K562 (cell line): Measurements from ENCODE around the gene LZTS2. TPM values are rescaled to one million over a fixed set of nuclear protein-coding genes. Genes with fewer than 3 reads are reported as not detected.

Experiments
- BCL6 ChIP-seq: fragments of 250-450 bp; sonication (Bioruptor Pico); IDR thresholded peaks from 2 replicates; pipeline ENCODE4 v1.4.0; 2020
- KDM2B ChIP-seq: fragments of 250-450 bp; sonication (Bioruptor Pico); IDR thresholded peaks from 2 replicates; pipeline ENCODE4 v1.8.0; 2021; ENCODE audit warnings: mild to moderate bottlenecking, moderate library complexity
- MBD2 ChIP-seq: sonication (generic); IDR thresholded peaks from 2 replicates; pipeline ENCODE4 v1.6.1; 2016; ENCODE audit warnings: low read depth, borderline replicate concordance
- SUPT5H ChIP-seq: fragments of 450-650 bp; IDR thresholded peaks from 2 replicates; pipeline ENCODE4 v1.6.1; 2016
- WHSC1 ChIP-seq: IDR thresholded peaks from one replicate; pipeline ENCODE4 v1.6.1; 2012; ENCODE audit warnings: low read length, control low read depth, inconsistent platforms
- ZC3H4 ChIP-seq: sonication (generic); formaldehyde crosslinking; IDR thresholded peaks from 2 replicates; pipeline ENCODE4 v1.9.0; 2021; ENCODE audit warnings: missing genetic modification reagents, borderline replicate concordance
- polyA plus RNA-seq, 8 experiments: library from polyadenylated mRNA; depleted of rRNA in 4 of 8; stranded (reverse) in 5 of 8; unstranded in 3 of 8; fragments of >200 nt; fragmentation: Nextera tagmentation in 2 of 8; fragmentation: Illumina TruSeq in 1 of 8; extraction: Ambion mirVana in 2 of 8; extraction: Trizol in 1 of 8; gene quantifications; 2 replicates each; pipeline versions ENCODE4 v1.2.1 to v1.2.3, GENCODE V29; 2011 to 2014; ENCODE audit warnings: inconsistent platforms in 1 of 8, missing spikeins in 1 of 8
- total RNA-seq, 7 experiments: library from RNA; depleted of rRNA in 6 of 7; stranded (reverse); fragments of >200 nt in 6 of 7; fragmentation: Illumina TruSeq in 2 of 7; extraction: Trizol in 2 of 7; gene quantifications; 2 replicates each; pipeline versions ENCODE4 v1.2.1 to v1.2.3, GENCODE V29; 2011 to 2021; ENCODE audit warnings: low replicate concordance in 1 of 7
- TF ChIP-seq, protein P1 (sequence below), 2 experiments: IDR thresholded peaks; 2 replicates each; pipeline ENCODE4 v1.6.1; 2011; ENCODE audit warnings: borderline replicate concordance in 1 of 2, control low read depth in 1 of 2, low read depth in 1 of 2, low read length in 1 of 2, mild to moderate bottlenecking in 1 of 2, mixed read lengths in 1 of 2, moderate library complexity in 1 of 2; ENCODE audit not compliant: insufficient read depth in 1 of 2, insufficient read length in 1 of 2, poor library complexity in 1 of 2, severe bottlenecking in 1 of 2; ENCODE audit errors: extremely low read depth in 1 of 2
- TF ChIP-seq, protein P2 (sequence below): fragments of 200-600 bp; sonication (generic); IDR thresholded peaks from one replicate; pipeline ENCODE4 v1.6.1; 2012; ENCODE audit warnings: mild to moderate bottlenecking, low read depth, low read length, inconsistent platforms
- TF ChIP-seq, protein P3 (sequence below): fragments of 450-650 bp; IDR thresholded peaks from 2 replicates; pipeline ENCODE4 v1.6.1; 2016; ENCODE audit warnings: low read depth, mild to moderate bottlenecking, moderate library complexity
- TF ChIP-seq, protein P4 (sequence below), 2 experiments: IDR thresholded peaks; 2 replicates each; pipeline ENCODE4 v1.6.1; 2012; ENCODE audit warnings: improper control_type of control experiment in 2 of 2, low read depth in 2 of 2, low read length in 2 of 2, borderline replicate concordance in 1 of 2

LZTS2 gene
- total and polyA plus RNA-seq, 9 of the 15 experiments (the other 6 are each of a cell fraction or from before 2014, with no cell fraction given) = 0.23 to 42.5 (median 14.7) TPM

DNA sequence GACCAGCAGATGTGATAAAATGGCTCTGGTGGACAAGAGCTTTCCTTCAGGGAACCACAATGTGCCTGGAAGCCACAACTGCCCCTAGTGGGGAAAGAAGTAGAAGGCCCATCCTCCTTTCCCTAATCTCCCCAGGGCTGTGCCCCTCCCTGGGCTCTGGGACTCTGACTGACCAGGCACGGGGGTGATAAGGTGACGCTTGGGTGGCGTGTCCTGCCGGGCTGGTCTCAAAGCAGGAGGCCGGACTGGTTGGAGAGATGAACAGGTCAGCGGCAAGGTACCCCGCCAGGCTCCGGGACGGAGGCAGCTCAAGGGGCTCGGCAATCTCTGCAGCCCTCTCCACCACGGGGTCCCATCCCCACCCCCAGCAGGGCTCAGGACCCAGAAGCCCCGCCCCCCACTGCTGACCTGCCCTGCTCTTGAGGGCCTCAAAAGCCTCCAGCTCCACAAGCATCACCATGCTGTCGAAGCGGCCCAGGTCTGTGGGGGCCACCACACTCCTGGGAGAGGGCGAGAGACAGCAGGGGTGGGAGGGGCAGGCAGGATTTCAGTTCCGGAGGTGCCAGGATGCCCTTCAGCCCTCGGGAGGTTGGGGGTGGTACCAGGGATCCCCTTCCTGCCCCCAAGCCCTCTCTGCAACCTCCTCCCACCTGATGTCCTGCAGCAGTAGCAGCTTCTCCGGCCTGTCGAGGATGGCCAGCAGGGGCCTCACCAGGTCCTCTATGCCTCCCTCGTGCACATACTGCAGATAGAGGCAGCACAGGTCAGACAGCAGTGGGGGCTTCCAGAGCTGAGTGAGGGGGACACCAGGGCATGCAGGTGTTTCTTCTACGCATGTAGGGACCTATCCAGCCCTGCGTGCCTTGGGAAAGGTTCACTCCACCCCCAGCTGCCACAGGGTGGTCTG, 12.2 kb downstream of the LZTS2 start (continued):
- TF ChIP-seq ZC3H4 (CRISPR knock-in tag) (no peak), WHSC1 (no peak), MBD2 (no peak), SUPT5H (no peak), KDM2B (no peak), BCL6 (CRISPR knock-in tag) (no peak)
- TF ChIP-seq, protein P1, sequence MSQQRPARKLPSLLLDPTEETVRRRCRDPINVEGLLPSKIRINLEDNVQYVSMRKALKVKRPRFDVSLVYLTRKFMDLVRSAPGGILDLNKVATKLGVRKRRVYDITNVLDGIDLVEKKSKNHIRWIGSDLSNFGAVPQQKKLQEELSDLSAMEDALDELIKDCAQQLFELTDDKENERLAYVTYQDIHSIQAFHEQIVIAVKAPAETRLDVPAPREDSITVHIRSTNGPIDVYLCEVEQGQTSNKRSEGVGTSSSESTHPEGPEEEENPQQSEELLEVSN (IDR thresholded peaks at IDR 0.05; ENCODE audit: borderline replicate concordance in 1 of 2, extremely low read depth in 1 of 2, insufficient read depth in 1 of 2, insufficient read length in 1 of 2, low read depth in 1 of 2, low read length in 1 of 2, poor library complexity in 1 of 2, severe bottlenecking in 1 of 2) = no peak
- TF ChIP-seq, protein P2, sequence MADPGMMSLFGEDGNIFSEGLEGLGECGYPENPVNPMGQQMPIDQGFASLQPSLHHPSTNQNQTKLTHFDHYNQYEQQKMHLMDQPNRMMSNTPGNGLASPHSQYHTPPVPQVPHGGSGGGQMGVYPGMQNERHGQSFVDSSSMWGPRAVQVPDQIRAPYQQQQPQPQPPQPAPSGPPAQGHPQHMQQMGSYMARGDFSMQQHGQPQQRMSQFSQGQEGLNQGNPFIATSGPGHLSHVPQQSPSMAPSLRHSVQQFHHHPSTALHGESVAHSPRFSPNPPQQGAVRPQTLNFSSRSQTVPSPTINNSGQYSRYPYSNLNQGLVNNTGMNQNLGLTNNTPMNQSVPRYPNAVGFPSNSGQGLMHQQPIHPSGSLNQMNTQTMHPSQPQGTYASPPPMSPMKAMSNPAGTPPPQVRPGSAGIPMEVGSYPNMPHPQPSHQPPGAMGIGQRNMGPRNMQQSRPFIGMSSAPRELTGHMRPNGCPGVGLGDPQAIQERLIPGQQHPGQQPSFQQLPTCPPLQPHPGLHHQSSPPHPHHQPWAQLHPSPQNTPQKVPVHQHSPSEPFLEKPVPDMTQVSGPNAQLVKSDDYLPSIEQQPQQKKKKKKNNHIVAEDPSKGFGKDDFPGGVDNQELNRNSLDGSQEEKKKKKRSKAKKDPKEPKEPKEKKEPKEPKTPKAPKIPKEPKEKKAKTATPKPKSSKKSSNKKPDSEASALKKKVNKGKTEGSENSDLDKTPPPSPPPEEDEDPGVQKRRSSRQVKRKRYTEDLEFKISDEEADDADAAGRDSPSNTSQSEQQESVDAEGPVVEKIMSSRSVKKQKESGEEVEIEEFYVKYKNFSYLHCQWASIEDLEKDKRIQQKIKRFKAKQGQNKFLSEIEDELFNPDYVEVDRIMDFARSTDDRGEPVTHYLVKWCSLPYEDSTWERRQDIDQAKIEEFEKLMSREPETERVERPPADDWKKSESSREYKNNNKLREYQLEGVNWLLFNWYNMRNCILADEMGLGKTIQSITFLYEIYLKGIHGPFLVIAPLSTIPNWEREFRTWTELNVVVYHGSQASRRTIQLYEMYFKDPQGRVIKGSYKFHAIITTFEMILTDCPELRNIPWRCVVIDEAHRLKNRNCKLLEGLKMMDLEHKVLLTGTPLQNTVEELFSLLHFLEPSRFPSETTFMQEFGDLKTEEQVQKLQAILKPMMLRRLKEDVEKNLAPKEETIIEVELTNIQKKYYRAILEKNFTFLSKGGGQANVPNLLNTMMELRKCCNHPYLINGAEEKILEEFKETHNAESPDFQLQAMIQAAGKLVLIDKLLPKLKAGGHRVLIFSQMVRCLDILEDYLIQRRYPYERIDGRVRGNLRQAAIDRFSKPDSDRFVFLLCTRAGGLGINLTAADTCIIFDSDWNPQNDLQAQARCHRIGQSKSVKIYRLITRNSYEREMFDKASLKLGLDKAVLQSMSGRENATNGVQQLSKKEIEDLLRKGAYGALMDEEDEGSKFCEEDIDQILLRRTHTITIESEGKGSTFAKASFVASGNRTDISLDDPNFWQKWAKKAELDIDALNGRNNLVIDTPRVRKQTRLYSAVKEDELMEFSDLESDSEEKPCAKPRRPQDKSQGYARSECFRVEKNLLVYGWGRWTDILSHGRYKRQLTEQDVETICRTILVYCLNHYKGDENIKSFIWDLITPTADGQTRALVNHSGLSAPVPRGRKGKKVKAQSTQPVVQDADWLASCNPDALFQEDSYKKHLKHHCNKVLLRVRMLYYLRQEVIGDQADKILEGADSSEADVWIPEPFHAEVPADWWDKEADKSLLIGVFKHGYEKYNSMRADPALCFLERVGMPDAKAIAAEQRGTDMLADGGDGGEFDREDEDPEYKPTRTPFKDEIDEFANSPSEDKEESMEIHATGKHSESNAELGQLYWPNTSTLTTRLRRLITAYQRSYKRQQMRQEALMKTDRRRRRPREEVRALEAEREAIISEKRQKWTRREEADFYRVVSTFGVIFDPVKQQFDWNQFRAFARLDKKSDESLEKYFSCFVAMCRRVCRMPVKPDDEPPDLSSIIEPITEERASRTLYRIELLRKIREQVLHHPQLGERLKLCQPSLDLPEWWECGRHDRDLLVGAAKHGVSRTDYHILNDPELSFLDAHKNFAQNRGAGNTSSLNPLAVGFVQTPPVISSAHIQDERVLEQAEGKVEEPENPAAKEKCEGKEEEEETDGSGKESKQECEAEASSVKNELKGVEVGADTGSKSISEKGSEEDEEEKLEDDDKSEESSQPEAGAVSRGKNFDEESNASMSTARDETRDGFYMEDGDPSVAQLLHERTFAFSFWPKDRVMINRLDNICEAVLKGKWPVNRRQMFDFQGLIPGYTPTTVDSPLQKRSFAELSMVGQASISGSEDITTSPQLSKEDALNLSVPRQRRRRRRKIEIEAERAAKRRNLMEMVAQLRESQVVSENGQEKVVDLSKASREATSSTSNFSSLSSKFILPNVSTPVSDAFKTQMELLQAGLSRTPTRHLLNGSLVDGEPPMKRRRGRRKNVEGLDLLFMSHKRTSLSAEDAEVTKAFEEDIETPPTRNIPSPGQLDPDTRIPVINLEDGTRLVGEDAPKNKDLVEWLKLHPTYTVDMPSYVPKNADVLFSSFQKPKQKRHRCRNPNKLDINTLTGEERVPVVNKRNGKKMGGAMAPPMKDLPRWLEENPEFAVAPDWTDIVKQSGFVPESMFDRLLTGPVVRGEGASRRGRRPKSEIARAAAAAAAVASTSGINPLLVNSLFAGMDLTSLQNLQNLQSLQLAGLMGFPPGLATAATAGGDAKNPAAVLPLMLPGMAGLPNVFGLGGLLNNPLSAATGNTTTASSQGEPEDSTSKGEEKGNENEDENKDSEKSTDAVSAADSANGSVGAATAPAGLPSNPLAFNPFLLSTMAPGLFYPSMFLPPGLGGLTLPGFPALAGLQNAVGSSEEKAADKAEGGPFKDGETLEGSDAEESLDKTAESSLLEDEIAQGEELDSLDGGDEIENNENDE = no peak
- TF ChIP-seq, protein P3, sequence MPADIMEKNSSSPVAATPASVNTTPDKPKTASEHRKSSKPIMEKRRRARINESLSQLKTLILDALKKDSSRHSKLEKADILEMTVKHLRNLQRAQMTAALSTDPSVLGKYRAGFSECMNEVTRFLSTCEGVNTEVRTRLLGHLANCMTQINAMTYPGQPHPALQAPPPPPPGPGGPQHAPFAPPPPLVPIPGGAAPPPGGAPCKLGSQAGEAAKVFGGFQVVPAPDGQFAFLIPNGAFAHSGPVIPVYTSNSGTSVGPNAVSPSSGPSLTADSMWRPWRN = no peak
- TF ChIP-seq, protein P4, sequence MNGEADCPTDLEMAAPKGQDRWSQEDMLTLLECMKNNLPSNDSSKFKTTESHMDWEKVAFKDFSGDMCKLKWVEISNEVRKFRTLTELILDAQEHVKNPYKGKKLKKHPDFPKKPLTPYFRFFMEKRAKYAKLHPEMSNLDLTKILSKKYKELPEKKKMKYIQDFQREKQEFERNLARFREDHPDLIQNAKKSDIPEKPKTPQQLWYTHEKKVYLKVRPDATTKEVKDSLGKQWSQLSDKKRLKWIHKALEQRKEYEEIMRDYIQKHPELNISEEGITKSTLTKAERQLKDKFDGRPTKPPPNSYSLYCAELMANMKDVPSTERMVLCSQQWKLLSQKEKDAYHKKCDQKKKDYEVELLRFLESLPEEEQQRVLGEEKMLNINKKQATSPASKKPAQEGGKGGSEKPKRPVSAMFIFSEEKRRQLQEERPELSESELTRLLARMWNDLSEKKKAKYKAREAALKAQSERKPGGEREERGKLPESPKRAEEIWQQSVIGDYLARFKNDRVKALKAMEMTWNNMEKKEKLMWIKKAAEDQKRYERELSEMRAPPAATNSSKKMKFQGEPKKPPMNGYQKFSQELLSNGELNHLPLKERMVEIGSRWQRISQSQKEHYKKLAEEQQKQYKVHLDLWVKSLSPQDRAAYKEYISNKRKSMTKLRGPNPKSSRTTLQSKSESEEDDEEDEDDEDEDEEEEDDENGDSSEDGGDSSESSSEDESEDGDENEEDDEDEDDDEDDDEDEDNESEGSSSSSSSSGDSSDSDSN (IDR thresholded peaks at IDR 0.05; ENCODE audit: borderline replicate concordance in 1 of 2, low read depth in 2 of 2, low read length in 2 of 2) = peak in 1 of 2 experiments; percentile 81; a peak in 2 of 4 replicates
